ENCODE measurements around the gene RDH5.

RDH5 gene

GRCh38 chr12:55700255-55701018, 19.8 kb upstream of the RDH5 start:
- intact Hi-C loops (cut with micrococcal nuclease) = no loop called here
- Mint-ChIP-seq H3K4me3 (no peak overlapping the region), H3K27me3 (peaks cover 37% of the 10 kb centered on the region), H3K36me3 (ENCODE audit: low read depth) (no peaks in the 10 kb centered on the region), H3K27ac (no peak overlapping the region), H3K9me3 (no peaks in the 10 kb centered on the region), H3K4me1 (ENCODE audit: low read depth) (no peaks in the 10 kb centered on the region)

- peaks cover 47% of the 10 kb centered on the region for H3K27me3 Mint-ChIP-seq
- no peak overlapping the region for H3K4me3 Mint-ChIP-seq
- intact Hi-C loops (cut with micrococcal nuclease) = no loop called here
- no peak overlapping the region for H3K27ac Mint-ChIP-seq
- H3K4me1 Mint-ChIP-seq (ENCODE audit: low read depth) = peaks cover 14% of the 10 kb centered on the region
- no peaks in the 10 kb centered on the region for H3K9me3 Mint-ChIP-seq
- H3K36me3 Mint-ChIP-seq (ENCODE audit: low read depth) = no peaks in the 10 kb centered on the region
Measured at GRCh38 chr12:55702861-55703260, 17.3 kb upstream of the RDH5 start.

GRCh38 chr12:55703288-55703687, 16.9 kb upstream of the RDH5 start:
- Mint-ChIP-seq H3K9me3 (no peaks in the 10 kb centered on the region), H3K36me3 (ENCODE audit: low read depth) (no peaks in the 10 kb centered on the region), H3K4me1 (ENCODE audit: low read depth) (peaks cover 18% of the 10 kb centered on the region), H3K27ac (no peak overlapping the region), H3K27me3 (peaks cover 51% of the 10 kb centered on the region), H3K4me3 (no peak overlapping the region)
- intact Hi-C loops (cut with micrococcal nuclease) = no loop called here

GRCh38 chr12:55703901-55704761, 16.1 kb upstream of the RDH5 start:
- H3K27me3 Mint-ChIP-seq = peaks cover 58% of the 10 kb centered on the region
- intact Hi-C loops (cut with micrococcal nuclease) = no loop called here
- no peaks in the 10 kb centered on the region for H3K9me3 Mint-ChIP-seq
- peaks cover 27% of the 10 kb centered on the region for H3K4me1 Mint-ChIP-seq (ENCODE audit: low read depth)
- no peak overlapping the region for H3K27ac Mint-ChIP-seq
- no peak overlapping the region for H3K4me3 Mint-ChIP-seq
- H3K36me3 Mint-ChIP-seq (ENCODE audit: low read depth) = no peaks in the 10 kb centered on the region

- Mint-ChIP-seq H3K27ac (no peak overlapping the region), H3K36me3 (ENCODE audit: low read depth) (no peaks in the 10 kb centered on the region), H3K4me1 (ENCODE audit: low read depth) (peaks cover 36% of the 10 kb centered on the region), H3K9me3 (no peaks in the 10 kb centered on the region), H3K4me3 (no peak overlapping the region), H3K27me3 (peaks cover 65% of the 10 kb centered on the region)
- intact Hi-C loops (cut with micrococcal nuclease) = no loop called here
Measured at GRCh38 chr12:55704824-55705718, 15.1 kb upstream of the RDH5 start.

GRCh38 chr12:55705782-55706402, 14.3 kb upstream of the RDH5 start:
- H3K4me1 Mint-ChIP-seq (ENCODE audit: low read depth) = peaks cover 36% of the 10 kb centered on the region
- no peak overlapping the region for H3K27ac Mint-ChIP-seq
- H3K36me3 Mint-ChIP-seq (ENCODE audit: low read depth) = no peaks in the 10 kb centered on the region
- no peak overlapping the region for H3K4me3 Mint-ChIP-seq
- intact Hi-C loops (cut with micrococcal nuclease) = no loop called here
- no peaks in the 10 kb centered on the region for H3K9me3 Mint-ChIP-seq
- H3K27me3 Mint-ChIP-seq = peaks cover 71% of the 10 kb centered on the region

- no peak overlapping the region for H3K4me3 Mint-ChIP-seq
- intact Hi-C loops (cut with micrococcal nuclease) = no loop called here
- H3K4me1 Mint-ChIP-seq (ENCODE audit: low read depth) = peaks cover 38% of the 10 kb centered on the region
- H3K27me3 Mint-ChIP-seq = peaks cover 69% of the 10 kb centered on the region
- H3K9me3 Mint-ChIP-seq = no peaks in the 10 kb centered on the region
- no peak overlapping the region for H3K27ac Mint-ChIP-seq
- no peaks in the 10 kb centered on the region for H3K36me3 Mint-ChIP-seq (ENCODE audit: low read depth)
Measured at GRCh38 chr12:55706568-55707218, 13.5 kb upstream of the RDH5 start.

- H3K27me3 Mint-ChIP-seq = peaks cover 73% of the 10 kb centered on the region
- no peak overlapping the region for H3K27ac Mint-ChIP-seq
- no peaks in the 10 kb centered on the region for H3K9me3 Mint-ChIP-seq
- peak overlapping the region; percentile 10 for H3K4me3 Mint-ChIP-seq
- H3K36me3 Mint-ChIP-seq (ENCODE audit: low read depth) = no peaks in the 10 kb centered on the region
- H3K4me1 Mint-ChIP-seq (ENCODE audit: low read depth) = peaks cover 41% of the 10 kb centered on the region
- intact Hi-C loops (cut with micrococcal nuclease) = no loop called here
Measured at GRCh38 chr12:55707219-55707671, 12.9 kb upstream of the RDH5 start.

- no peaks in the 10 kb centered on the region for H3K9me3 Mint-ChIP-seq
- H3K27me3 Mint-ChIP-seq = peaks cover 78% of the 10 kb centered on the region
- peak within 1 kb of the TSS; percentile 48 for H3K4me3 Mint-ChIP-seq
- no peak within 1 kb of the TSS for H3K27ac Mint-ChIP-seq
- no peaks in the 10 kb centered on the region for H3K36me3 Mint-ChIP-seq (ENCODE audit: low read depth)
- peaks cover 41% of the 10 kb centered on the region for H3K4me1 Mint-ChIP-seq (ENCODE audit: low read depth)
- intact Hi-C loops (cut with micrococcal nuclease) = no loop called here
Measured at GRCh38 chr12:55707841-55708694, 12.1 kb upstream of the RDH5 start, which contains the start of gene ITGA7. Gene ITGA7 (minus strand): TSS chr12:55707904. CDS start chr12:55707682, 222 bp downstream.

- Mint-ChIP-seq H3K36me3 (ENCODE audit: low read depth) (no peaks in the 10 kb centered on the region), H3K27me3 (peaks cover 75% of the 10 kb centered on the region), H3K9me3 (no peaks in the 10 kb centered on the region), H3K4me1 (ENCODE audit: low read depth) (peaks cover 41% of the 10 kb centered on the region), H3K27ac (no peak overlapping the region), H3K4me3 (peak overlapping the region; percentile 28)
- intact Hi-C loops (cut with micrococcal nuclease) = no loop called here
Measured at GRCh38 chr12:55708695-55709233, 11.4 kb upstream of the RDH5 start.

GRCh38 chr12:55711786-55712553, 8.2 kb upstream of the RDH5 start:
- Mint-ChIP-seq H3K36me3 (ENCODE audit: low read depth) (peaks cover 5% of the 10 kb centered on the region), H3K4me3 (no peak overlapping the region), H3K9me3 (no peaks in the 10 kb centered on the region), H3K27me3 (peaks cover 50% of the 10 kb centered on the region), H3K27ac (no peak overlapping the region), H3K4me1 (ENCODE audit: low read depth) (peaks cover 51% of the 10 kb centered on the region)
- intact Hi-C loops (cut with micrococcal nuclease) = no loop called here
